ENCODE data around the gene SORCS1. TPM values are rescaled to one million over a fixed set of nuclear protein-coding genes. Genes with fewer than 3 reads are reported as not detected.

Gene SORCS1
- total RNA-seq, 1 donor from 2014 or later = 1.1 TPM

- peaks cover 3% of the 10 kb centered on the region for H3K9me3 Mint-ChIP-seq (ENCODE audit: unreplicated experiment)
- Histone ChIP-seq H3K27ac (ENCODE audit: low read depth, low read length) (no peak overlapping the region), H3K4me3 (ENCODE audit: insufficient read depth, low read depth, low read length) (no peak overlapping the region), H3K4me2 (ENCODE audit: low read length) (no peak overlapping the region), H2AFZ (ENCODE audit: low read depth, low read length) (no peak overlapping the region), H3K79me2 (ENCODE audit: insufficient read depth, low read length) (no peaks in the 10 kb centered on the region), H3K4me1 (ENCODE audit: insufficient read depth, low read length) (peaks cover 8% of the 10 kb centered on the region), H3K9ac (ENCODE audit: low read length) (no peak overlapping the region), H3K9me3 (ENCODE audit: insufficient read depth, low read depth, low read length) (no peaks in the 10 kb centered on the region), H3K36me3 (ENCODE audit: insufficient read depth, low read length) (no peaks in the 10 kb centered on the region), H4K20me1 (ENCODE audit: insufficient read depth, low read length) (no peaks in the 10 kb centered on the region), H3K27me3 (ENCODE audit: insufficient read depth, low read length) (no peaks in the 10 kb centered on the region)
- no peaks in the 10 kb centered on the region for H3K36me3 Mint-ChIP-seq (ENCODE audit: low read depth, unreplicated experiment)
- H3K27ac Mint-ChIP-seq (ENCODE audit: unreplicated experiment) = no peak overlapping the region
- TF ChIP-seq EZH2 (IDR thresholded peaks at IDR 0.05; ENCODE audit: insufficient read depth, low read length) (no peak), CTCF (IDR thresholded peaks at IDR 0.05; ENCODE audit: insufficient read depth, low read depth, low read length) (no peak)
- peaks cover 15% of the 10 kb centered on the region for H3K4me1 Mint-ChIP-seq (ENCODE audit: low read depth, unreplicated experiment)
- H3K4me3 Mint-ChIP-seq (ENCODE audit: unreplicated experiment) = no peak overlapping the region
- no peak for FAIRE-seq
- DNase-seq (ENCODE audit: low read depth) = no peak
- no peaks in the 10 kb centered on the region for H3K27me3 Mint-ChIP-seq (ENCODE audit: low read depth, unreplicated experiment)
Observed at GRCh38 chr10:106570268-106570667, 594.2 kb downstream of the SORCS1 start.

GRCh38 chr10:106567629-106568028 is 596.9 kb downstream of the SORCS1 start:
- Histone ChIP-seq H4K20me1 (ENCODE audit: insufficient read depth, low read length) (no peaks in the 10 kb centered on the region), H3K79me2 (ENCODE audit: insufficient read depth, low read length) (no peaks in the 10 kb centered on the region), H3K36me3 (ENCODE audit: insufficient read depth, low read length) (no peaks in the 10 kb centered on the region), H3K4me1 (ENCODE audit: insufficient read depth, low read length) (peaks cover 1% of the 10 kb centered on the region), H3K9me3 (ENCODE audit: insufficient read depth, low read depth, low read length) (no peaks in the 10 kb centered on the region), H3K4me3 (ENCODE audit: insufficient read depth, low read depth, low read length) (no peak overlapping the region), H3K9ac (ENCODE audit: low read length) (no peak overlapping the region), H3K4me2 (ENCODE audit: low read length) (no peak overlapping the region), H3K27me3 (ENCODE audit: insufficient read depth, low read length) (no peaks in the 10 kb centered on the region), H3K27ac (ENCODE audit: low read depth, low read length) (no peak overlapping the region), H2AFZ (ENCODE audit: low read depth, low read length) (no peak overlapping the region)
- H3K27ac Mint-ChIP-seq (ENCODE audit: unreplicated experiment) = no peak overlapping the region
- H3K9me3 Mint-ChIP-seq (ENCODE audit: unreplicated experiment) = peaks cover 3% of the 10 kb centered on the region
- H3K36me3 Mint-ChIP-seq (ENCODE audit: low read depth, unreplicated experiment) = no peaks in the 10 kb centered on the region
- no peak for DNase-seq (ENCODE audit: low read depth)
- no peaks in the 10 kb centered on the region for H3K27me3 Mint-ChIP-seq (ENCODE audit: low read depth, unreplicated experiment)
- peaks cover 10% of the 10 kb centered on the region for H3K4me1 Mint-ChIP-seq (ENCODE audit: low read depth, unreplicated experiment)
- FAIRE-seq = no peak
- no peak overlapping the region for H3K4me3 Mint-ChIP-seq (ENCODE audit: unreplicated experiment)
- TF ChIP-seq CTCF (IDR thresholded peaks at IDR 0.05; ENCODE audit: insufficient read depth, low read depth, low read length) (no peak), EZH2 (IDR thresholded peaks at IDR 0.05; ENCODE audit: insufficient read depth, low read length) (no peak)

- no peak overlapping the region for H3K4me3 ChIP-seq (ENCODE audit: insufficient read depth, low read depth, low read length)
- H3K4me1 ChIP-seq (ENCODE audit: insufficient read depth, low read length) = no peaks in the 10 kb centered on the region
- H3K27me3 ChIP-seq (ENCODE audit: insufficient read depth, low read length) = no peaks in the 10 kb centered on the region
- H3K27ac ChIP-seq (ENCODE audit: low read depth, low read length) = no peak overlapping the region
- Mint-ChIP-seq H3K4me3 (ENCODE audit: unreplicated experiment) (no peak overlapping the region), H3K9me3 (ENCODE audit: unreplicated experiment) (peaks cover 3% of the 10 kb centered on the region), H3K27ac (ENCODE audit: unreplicated experiment) (no peak overlapping the region), H3K27me3 (ENCODE audit: low read depth, unreplicated experiment) (no peaks in the 10 kb centered on the region), H3K4me1 (ENCODE audit: low read depth, unreplicated experiment) (peaks cover 10% of the 10 kb centered on the region), H3K36me3 (ENCODE audit: low read depth, unreplicated experiment) (no peaks in the 10 kb centered on the region)
- H3K9me3 ChIP-seq (ENCODE audit: insufficient read depth, low read depth, low read length) = no peaks in the 10 kb centered on the region
- TF ChIP-seq EZH2 (IDR thresholded peaks at IDR 0.05; ENCODE audit: insufficient read depth, low read length) (no peak), CTCF (IDR thresholded peaks at IDR 0.05; ENCODE audit: insufficient read depth, low read depth, low read length) (no peak)
- no peak overlapping the region for H3K9ac ChIP-seq (ENCODE audit: low read length)
- FAIRE-seq = no peak
- DNase-seq (ENCODE audit: low read depth) = no peak
- H3K4me2 ChIP-seq (ENCODE audit: low read length) = no peak overlapping the region
- no peaks in the 10 kb centered on the region for H3K36me3 ChIP-seq (ENCODE audit: insufficient read depth, low read length)
- no peaks in the 10 kb centered on the region for H3K79me2 ChIP-seq (ENCODE audit: insufficient read depth, low read length)
- no peak overlapping the region for H2AFZ ChIP-seq (ENCODE audit: low read depth, low read length)
- H4K20me1 ChIP-seq (ENCODE audit: insufficient read depth, low read length) = no peaks in the 10 kb centered on the region
Observed at GRCh38 chr10:106566873-106567272, 597.6 kb downstream of the SORCS1 start.
